Thoracic aorta (tissue), 2 donors: ENCODE measurements around the gene ITGB7. TPM values are rescaled to one million over a fixed set of nuclear protein-coding genes. Genes with fewer than 3 reads are reported as not detected.

ENCODE experiments used
- ATAC-seq: fragments of 150-250 bp; one replicate; pipeline ENCODE4 v1.8.0; 2017; ENCODE audit warnings: low read depth; ENCODE audit not compliant: insufficient number of reproducible peaks, low FRiP score
- DNase-seq: peaks from one replicate; pipeline ENCODE4 v3.0.0-alpha.2; 2020; ENCODE audit warnings: low spot score
- H3K27ac ChIP-seq, 2 donors: fragments of 200-600 bp; sonication (generic); 1 replicate in 1 of 2; 2 replicates in 1 of 2; pipeline ENCODE4 v1.5.1; 2016; ENCODE audit warnings: mild to moderate bottlenecking in 2 of 2, moderate library complexity in 2 of 2
- H3K27me3 ChIP-seq: fragments of 200-600 bp; sonication (generic); replicated peaks from 2 replicates; pipeline ENCODE4 v1.6.0; 2016; ENCODE audit warnings: mild to moderate bottlenecking; ENCODE audit not compliant: insufficient read depth
- H3K36me3 ChIP-seq: fragments of 200-600 bp; sonication (generic); one replicate; pipeline ENCODE4 v1.5.1; 2016
- H3K4me1 ChIP-seq, 2 donors: fragments of 200-600 bp; sonication (generic); 1 replicate in 1 of 2; 2 replicates in 1 of 2; pipeline versions ENCODE4 v1.5.1 to v1.6.0; 2016; ENCODE audit warnings: low read depth in 2 of 2, mild to moderate bottlenecking in 1 of 2; ENCODE audit not compliant: control insufficient read depth in 1 of 2
- H3K4me3 ChIP-seq: fragments of 200-600 bp; sonication (generic); 2 replicates; pipeline ENCODE4 v1.5.1; 2016; ENCODE audit warnings: mild to moderate bottlenecking
- H3K9me3 ChIP-seq: fragments of 200-600 bp; sonication (generic); 2 replicates; pipeline ENCODE4 v1.5.1; 2016
- total RNA-seq, 2 donors: library from RNA; depleted of rRNA; stranded (reverse); fragments of >200 nt; gene quantifications; one replicate each; pipeline versions ENCODE4 v1.1.0 to v1.2.3, GENCODE V29; 2016
- TF ChIP-seq, protein P1 (sequence below): fragments of 200-600 bp; sonication (generic); IDR thresholded peaks from one replicate; pipeline ENCODE4 v1.5.1; 2019; ENCODE audit warnings: antibody characterized with exemption

The ITGB7 gene
- total RNA-seq, 2 donors from 2014 or later, result 2.1 to 8.3 TPM

DNA sequence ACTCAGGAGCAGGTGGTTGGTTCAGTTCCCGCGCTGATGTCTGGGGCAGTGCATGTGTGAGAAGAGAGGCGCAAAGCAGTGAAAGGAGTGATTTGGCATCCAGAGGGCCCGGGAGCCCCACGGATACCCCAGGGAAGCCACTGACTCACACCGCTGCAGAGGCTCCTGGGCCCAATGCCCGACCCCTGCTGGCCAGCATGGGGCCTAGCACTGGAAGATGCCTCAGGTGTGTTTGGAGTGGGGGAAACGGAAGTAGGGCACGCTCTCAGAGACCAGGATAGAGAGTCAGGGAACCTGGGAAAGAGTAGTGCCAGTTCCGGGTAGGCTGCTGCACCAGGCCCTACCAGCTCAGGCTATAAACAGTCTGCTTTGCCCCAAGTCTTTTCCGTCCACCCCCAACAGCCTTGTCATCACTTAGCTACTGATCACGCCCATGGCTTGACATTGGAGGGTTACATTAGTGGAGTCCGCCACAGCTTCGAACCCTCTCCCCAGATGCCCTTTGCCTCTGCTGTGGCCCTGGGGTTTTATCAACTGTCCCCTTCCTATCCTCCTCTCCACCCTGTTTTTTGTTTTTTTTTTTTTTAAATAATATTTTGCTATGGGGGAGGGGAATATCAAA is 16.8 kb downstream of the ITGB7 start:
- no peak for DNase-seq
- H3K27ac ChIP-seq, result peak overlapping the region in 1 of 2 donors; percentile 7
- ATAC-seq, result peak; percentile 49
- peaks cover 32% of the 10 kb centered on the region for H3K36me3 ChIP-seq
- TF ChIP-seq, protein P1, sequence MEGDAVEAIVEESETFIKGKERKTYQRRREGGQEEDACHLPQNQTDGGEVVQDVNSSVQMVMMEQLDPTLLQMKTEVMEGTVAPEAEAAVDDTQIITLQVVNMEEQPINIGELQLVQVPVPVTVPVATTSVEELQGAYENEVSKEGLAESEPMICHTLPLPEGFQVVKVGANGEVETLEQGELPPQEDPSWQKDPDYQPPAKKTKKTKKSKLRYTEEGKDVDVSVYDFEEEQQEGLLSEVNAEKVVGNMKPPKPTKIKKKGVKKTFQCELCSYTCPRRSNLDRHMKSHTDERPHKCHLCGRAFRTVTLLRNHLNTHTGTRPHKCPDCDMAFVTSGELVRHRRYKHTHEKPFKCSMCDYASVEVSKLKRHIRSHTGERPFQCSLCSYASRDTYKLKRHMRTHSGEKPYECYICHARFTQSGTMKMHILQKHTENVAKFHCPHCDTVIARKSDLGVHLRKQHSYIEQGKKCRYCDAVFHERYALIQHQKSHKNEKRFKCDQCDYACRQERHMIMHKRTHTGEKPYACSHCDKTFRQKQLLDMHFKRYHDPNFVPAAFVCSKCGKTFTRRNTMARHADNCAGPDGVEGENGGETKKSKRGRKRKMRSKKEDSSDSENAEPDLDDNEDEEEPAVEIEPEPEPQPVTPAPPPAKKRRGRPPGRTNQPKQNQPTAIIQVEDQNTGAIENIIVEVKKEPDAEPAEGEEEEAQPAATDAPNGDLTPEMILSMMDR, result peak; percentile 84
- no peaks in the 10 kb centered on the region for H3K9me3 ChIP-seq
- no peak overlapping the region for H3K4me3 ChIP-seq
- no peaks in the 10 kb centered on the region for H3K27me3 ChIP-seq
- peaks cover 0 to 8% of the 10 kb centered on the region in 2 donors for H3K4me1 ChIP-seq

- DNase-seq, result no peak
- H3K36me3 ChIP-seq, result peaks cover 41% of the 10 kb centered on the region
- H3K4me1 ChIP-seq, result peaks cover 17 to 37% of the 10 kb centered on the region in 2 donors
- no peak overlapping the region for H3K4me3 ChIP-seq
- no peaks in the 10 kb centered on the region for H3K27me3 ChIP-seq
- TF ChIP-seq, protein P1, result no peak
- no peaks in the 10 kb centered on the region for H3K9me3 ChIP-seq
- no peak for ATAC-seq
- H3K27ac ChIP-seq, result no peak overlapping the region
Measured at GRCh38 chr12:53187145-53187899, 19.7 kb downstream of the ITGB7 start.

GRCh38 chr12:53186745-53187144 is 20.3 kb downstream of the ITGB7 start:
- TF ChIP-seq, protein P1, result no peak
- peaks cover 23 to 43% of the 10 kb centered on the region in 2 donors for H3K4me1 ChIP-seq
- H3K36me3 ChIP-seq, result peaks cover 41% of the 10 kb centered on the region
- no peak overlapping the region for H3K4me3 ChIP-seq
- ATAC-seq, result no peak
- H3K9me3 ChIP-seq, result no peaks in the 10 kb centered on the region
- no peak for DNase-seq
- H3K27ac ChIP-seq, result no peak overlapping the region
- H3K27me3 ChIP-seq, result no peaks in the 10 kb centered on the region

GRCh38 chr12:53185582-53186153 is 21.4 kb downstream of the ITGB7 start:
- H3K27ac ChIP-seq, result no peak overlapping the region
- no peaks in the 10 kb centered on the region for H3K9me3 ChIP-seq
- TF ChIP-seq, protein P1, result no peak
- ATAC-seq (no peak), DNase-seq (no peak)
- H3K4me1 ChIP-seq, result peaks cover 27 to 49% of the 10 kb centered on the region in 2 donors
- H3K4me3 ChIP-seq, result no peak overlapping the region
- H3K27me3 ChIP-seq, result no peaks in the 10 kb centered on the region
- H3K36me3 ChIP-seq, result peaks cover 41% of the 10 kb centered on the region

GRCh38 chr12:53184828-53185227 is 22.2 kb downstream of the ITGB7 start:
- Histone ChIP-seq H3K4me3 (no peak overlapping the region), H3K27me3 (no peaks in the 10 kb centered on the region), H3K36me3 (peaks cover 41% of the 10 kb centered on the region), H3K4me1 (peaks cover 27 to 45% of the 10 kb centered on the region in 2 donors), H3K27ac (no peak overlapping the region), H3K9me3 (no peaks in the 10 kb centered on the region)
- TF ChIP-seq, protein P1, result no peak
- DNase-seq, result no peak
- ATAC-seq, result no peak
